ENCODE results near the gene NMUR2.

The NMUR2 gene

DNA sequence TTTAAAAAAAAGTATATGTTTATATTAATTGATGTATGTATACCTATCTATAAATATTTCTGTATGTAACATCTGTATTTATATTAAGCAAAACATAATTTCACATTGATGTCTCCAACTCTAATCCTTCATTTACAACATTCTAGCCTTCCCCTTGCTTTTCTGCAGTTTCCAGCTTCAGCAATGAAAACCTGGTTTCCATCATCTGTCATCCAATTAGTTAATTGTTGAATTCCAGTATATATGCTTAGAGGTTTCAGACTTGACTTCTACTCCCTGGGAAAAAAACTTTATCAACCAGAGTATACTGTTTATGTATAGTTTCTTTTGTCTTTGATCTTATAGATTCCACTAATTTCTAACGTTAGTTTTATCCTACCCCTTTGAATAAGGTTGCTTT, 38.4 kb downstream of the NMUR2 start:
- no peak for DNase-seq
- no peak overlapping the region for H3K27ac ChIP-seq (ENCODE audit: low read length)
- H3K4me1 ChIP-seq (ENCODE audit: low read length), result no peaks in the 10 kb centered on the region
- H3K79me2 ChIP-seq (ENCODE audit: low read length), result no peaks in the 10 kb centered on the region
- no peak overlapping the region for H2AFZ ChIP-seq (ENCODE audit: low read length)
- no peaks in the 10 kb centered on the region for H3K9me3 ChIP-seq (replicated peaks; ENCODE audit: insufficient read depth, low read length)
- no peak for TF ChIP-seq EZH2phosphoT487 (IDR thresholded peaks at IDR 0.05; ENCODE audit: low read length)
- no peak for TF ChIP-seq EZH2 (optimal IDR thresholded peaks at IDR 0.05; ENCODE audit: low read depth, low read length)
- no peak overlapping the region for H3K9ac ChIP-seq (ENCODE audit: low read length)
- no peaks in the 10 kb centered on the region for H3K36me3 ChIP-seq (replicated peaks; ENCODE audit: insufficient read depth, low read length)
- no peaks in the 10 kb centered on the region for H3F3A ChIP-seq (ENCODE audit: insufficient read depth, low read length)
- no peaks in the 10 kb centered on the region for H3K9me2 ChIP-seq (replicated peaks; ENCODE audit: insufficient read depth, low read length)
- no peaks in the 10 kb centered on the region for H4K20me1 ChIP-seq (ENCODE audit: insufficient read depth, low read length)
- H3K4me2 ChIP-seq (ENCODE audit: low read depth, low read length), result no peak overlapping the region
- H3K27me3 ChIP-seq (replicated peaks; ENCODE audit: insufficient read depth, low read length), result no peaks in the 10 kb centered on the region
- H3K4me3 ChIP-seq (ENCODE audit: low read length), result no peak overlapping the region

GRCh38 chr5:152364899-152365298, 40.2 kb downstream of the NMUR2 start:
- DNase-seq, result no peak
- Histone ChIP-seq H4K20me1 (ENCODE audit: insufficient read depth, low read length) (no peaks in the 10 kb centered on the region), H3K4me1 (ENCODE audit: low read length) (no peaks in the 10 kb centered on the region), H2AFZ (ENCODE audit: low read length) (no peak overlapping the region), H3F3A (ENCODE audit: insufficient read depth, low read length) (no peaks in the 10 kb centered on the region), H3K4me2 (ENCODE audit: low read depth, low read length) (no peak overlapping the region), H3K27me3 (replicated peaks; ENCODE audit: insufficient read depth, low read length) (no peaks in the 10 kb centered on the region), H3K27ac (ENCODE audit: low read length) (no peak overlapping the region), H3K9me3 (replicated peaks; ENCODE audit: insufficient read depth, low read length) (no peaks in the 10 kb centered on the region), H3K79me2 (ENCODE audit: low read length) (no peaks in the 10 kb centered on the region), H3K9me2 (replicated peaks; ENCODE audit: insufficient read depth, low read length) (no peaks in the 10 kb centered on the region), H3K36me3 (replicated peaks; ENCODE audit: insufficient read depth, low read length) (no peaks in the 10 kb centered on the region), H3K9ac (ENCODE audit: low read length) (no peak overlapping the region), H3K4me3 (ENCODE audit: low read length) (no peak overlapping the region)
- TF ChIP-seq EZH2phosphoT487 (IDR thresholded peaks at IDR 0.05; ENCODE audit: low read length) (no peak), EZH2 (optimal IDR thresholded peaks at IDR 0.05; ENCODE audit: low read depth, low read length) (no peak), CTCF (IDR thresholded peaks at IDR 0.05; ENCODE audit: low read length) (no peak)

DNA sequence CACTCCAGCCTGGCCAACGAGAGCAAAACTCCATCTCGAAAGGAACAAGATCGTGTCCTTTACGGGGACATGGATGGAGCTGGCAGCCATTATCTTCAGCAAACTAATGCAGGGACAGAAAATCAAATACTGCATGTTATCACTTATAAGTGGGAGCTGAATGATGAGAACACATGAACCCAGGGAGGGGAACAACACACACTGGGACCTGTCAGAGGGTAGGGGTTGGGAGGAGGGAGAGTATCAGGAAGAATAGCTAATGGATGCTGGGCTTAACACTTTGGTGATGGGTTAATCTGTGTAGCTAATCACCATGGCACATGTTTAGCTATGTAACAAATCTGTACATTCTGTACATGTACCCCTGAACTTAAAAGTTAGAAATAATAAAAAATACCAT, 40.9 kb downstream of the NMUR2 start:
- no peak overlapping the region for H3K27ac ChIP-seq (ENCODE audit: low read length)
- H3K4me1 ChIP-seq (ENCODE audit: low read length), result no peaks in the 10 kb centered on the region
- H3K9me3 ChIP-seq (replicated peaks; ENCODE audit: insufficient read depth, low read length), result no peaks in the 10 kb centered on the region
- no peak overlapping the region for H3K4me2 ChIP-seq (ENCODE audit: low read depth, low read length)
- H3K79me2 ChIP-seq (ENCODE audit: low read length), result no peaks in the 10 kb centered on the region
- no peaks in the 10 kb centered on the region for H4K20me1 ChIP-seq (ENCODE audit: insufficient read depth, low read length)
- TF ChIP-seq EZH2phosphoT487 (IDR thresholded peaks at IDR 0.05; ENCODE audit: low read length) (no peak), EZH2 (optimal IDR thresholded peaks at IDR 0.05; ENCODE audit: low read depth, low read length) (no peak), CTCF (IDR thresholded peaks at IDR 0.05; ENCODE audit: low read length) (no peak)
- H3K9ac ChIP-seq (ENCODE audit: low read length), result no peak overlapping the region
- no peak overlapping the region for H3K4me3 ChIP-seq (ENCODE audit: low read length)
- H2AFZ ChIP-seq (ENCODE audit: low read length), result no peak overlapping the region
- no peaks in the 10 kb centered on the region for H3K27me3 ChIP-seq (replicated peaks; ENCODE audit: insufficient read depth, low read length)
- no peaks in the 10 kb centered on the region for H3K36me3 ChIP-seq (replicated peaks; ENCODE audit: insufficient read depth, low read length)
- DNase-seq, result no peak
- H3K9me2 ChIP-seq (replicated peaks; ENCODE audit: insufficient read depth, low read length), result no peaks in the 10 kb centered on the region
- no peaks in the 10 kb centered on the region for H3F3A ChIP-seq (ENCODE audit: insufficient read depth, low read length)

DNA sequence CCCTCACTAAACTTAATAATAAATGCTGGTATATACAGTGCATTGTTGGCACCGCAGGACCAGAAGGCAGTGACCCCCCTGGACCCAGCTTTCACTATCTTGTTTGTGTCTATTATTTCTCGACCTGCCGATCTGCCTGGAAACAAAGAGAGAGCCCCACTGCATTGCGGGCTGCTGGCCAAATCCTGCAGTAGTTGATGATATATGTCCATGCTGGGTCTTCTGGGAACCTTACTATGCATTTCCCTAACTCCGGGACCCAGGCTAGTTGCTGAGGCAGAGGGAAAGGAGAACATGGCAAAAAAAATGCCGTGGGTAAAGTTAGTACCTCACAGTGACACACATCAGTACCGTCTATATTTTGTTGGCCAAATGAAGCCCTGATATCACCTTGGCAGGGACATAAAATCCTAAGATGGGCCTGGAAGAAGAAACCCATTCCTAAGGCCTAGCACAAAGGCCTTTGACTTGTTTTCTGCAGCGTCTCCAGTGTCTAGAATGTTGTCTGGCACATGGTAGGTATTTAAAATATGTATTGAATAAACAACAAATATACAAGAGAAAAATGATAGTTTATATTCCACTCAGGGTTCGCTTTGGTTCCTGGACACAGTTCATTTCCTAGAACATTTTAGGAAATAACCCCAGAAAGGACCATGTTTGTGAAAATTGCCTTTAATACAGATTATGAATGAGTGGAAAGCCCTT, 46.1 kb downstream of the NMUR2 start:
- DNase-seq, result no peak
- H3K9me3 ChIP-seq (replicated peaks; ENCODE audit: insufficient read depth, low read length), result no peaks in the 10 kb centered on the region
- TF ChIP-seq EZH2phosphoT487 (IDR thresholded peaks at IDR 0.05; ENCODE audit: low read length) (no peak), EZH2 (optimal IDR thresholded peaks at IDR 0.05; ENCODE audit: low read depth, low read length) (no peak), CTCF (IDR thresholded peaks at IDR 0.05; ENCODE audit: low read length) (no peak)
- no peak overlapping the region for H2AFZ ChIP-seq (ENCODE audit: low read length)
- H3K9me2 ChIP-seq (replicated peaks; ENCODE audit: insufficient read depth, low read length), result no peaks in the 10 kb centered on the region
- no peaks in the 10 kb centered on the region for H3F3A ChIP-seq (ENCODE audit: insufficient read depth, low read length)
- no peak overlapping the region for H3K4me2 ChIP-seq (ENCODE audit: low read depth, low read length)
- no peaks in the 10 kb centered on the region for H3K36me3 ChIP-seq (replicated peaks; ENCODE audit: insufficient read depth, low read length)
- no peaks in the 10 kb centered on the region for H3K79me2 ChIP-seq (ENCODE audit: low read length)
- H3K4me3 ChIP-seq (ENCODE audit: low read length), result no peak overlapping the region
- H4K20me1 ChIP-seq (ENCODE audit: insufficient read depth, low read length), result no peaks in the 10 kb centered on the region
- no peaks in the 10 kb centered on the region for H3K27me3 ChIP-seq (replicated peaks; ENCODE audit: insufficient read depth, low read length)
- H3K27ac ChIP-seq (ENCODE audit: low read length), result no peak overlapping the region
- no peak overlapping the region for H3K9ac ChIP-seq (ENCODE audit: low read length)
- no peaks in the 10 kb centered on the region for H3K4me1 ChIP-seq (ENCODE audit: low read length)

All from MM.1S (cell line).